Measurements from ENCODE around the gene NDUFA3. TPM values are rescaled to one million over a fixed set of nuclear protein-coding genes. Genes with fewer than 3 reads are reported as not detected.
A peak's percentile ranks its signal among the peaks of the same experiment; 100 is the strongest.

NDUFA3 gene
- total RNA-seq, 2 donors from 2014 or later, result 39.4 to 70.1 TPM

DNA sequence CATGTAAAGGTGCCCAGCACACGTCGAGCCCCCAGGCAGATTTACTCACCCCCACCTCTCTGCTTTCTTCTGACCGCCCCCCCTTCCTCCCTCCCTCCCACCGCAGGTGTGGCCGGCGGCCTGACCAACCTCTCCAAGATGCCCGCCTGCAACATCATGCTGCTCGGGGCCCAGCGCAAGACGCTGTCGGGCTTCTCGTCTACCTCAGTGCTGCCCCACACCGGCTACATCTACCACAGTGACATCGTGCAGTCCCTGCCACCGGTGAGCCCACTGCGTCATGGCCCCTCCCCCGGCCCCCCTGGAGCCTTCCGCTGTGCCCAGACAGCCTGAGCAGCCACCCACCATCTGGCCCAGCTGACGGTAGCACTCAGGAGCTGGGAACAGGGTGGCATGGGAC, 21.7 kb downstream of the NDUFA3 start:
- no peaks in the 10 kb centered on the region for H3K9me3 Mint-ChIP-seq
- no peaks in the 10 kb centered on the region for H3K27me3 Mint-ChIP-seq
- no peak overlapping the region for H3K4me3 Mint-ChIP-seq
- peaks cover 97% of the 10 kb centered on the region for H3K36me3 Mint-ChIP-seq (ENCODE audit: low read depth)
- no peak for ATAC-seq (replicated peaks)
- no peak overlapping the region for H3K27ac Mint-ChIP-seq
- H3K4me1 Mint-ChIP-seq, result no peaks in the 10 kb centered on the region

DNA sequence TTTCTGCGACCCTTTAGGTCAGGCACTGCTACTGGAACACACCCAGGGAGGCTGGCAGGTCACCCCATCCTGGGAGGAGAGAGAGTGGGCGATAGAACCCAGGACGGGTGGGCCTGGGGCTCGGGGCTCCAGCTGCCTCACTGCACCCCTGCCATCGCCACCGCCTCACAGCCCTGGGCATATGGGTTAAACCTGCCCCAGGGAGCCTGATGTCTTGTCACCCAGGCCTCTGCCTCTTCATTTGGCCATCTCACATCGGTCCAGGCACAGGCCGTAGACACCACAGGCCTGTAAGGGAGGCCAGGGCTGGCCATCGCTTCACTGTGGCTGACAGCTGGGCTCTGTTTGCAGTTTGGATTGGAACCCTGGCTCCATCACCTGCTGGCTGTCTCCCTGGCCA, 23.1 kb downstream of the NDUFA3 start:
- Mint-ChIP-seq H3K4me3 (no peak overlapping the region), H3K9me3 (no peaks in the 10 kb centered on the region), H3K36me3 (ENCODE audit: low read depth) (peaks cover 93% of the 10 kb centered on the region), H3K27ac (no peak overlapping the region), H3K4me1 (no peaks in the 10 kb centered on the region), H3K27me3 (no peaks in the 10 kb centered on the region)
- no peak for ATAC-seq (replicated peaks)

DNA sequence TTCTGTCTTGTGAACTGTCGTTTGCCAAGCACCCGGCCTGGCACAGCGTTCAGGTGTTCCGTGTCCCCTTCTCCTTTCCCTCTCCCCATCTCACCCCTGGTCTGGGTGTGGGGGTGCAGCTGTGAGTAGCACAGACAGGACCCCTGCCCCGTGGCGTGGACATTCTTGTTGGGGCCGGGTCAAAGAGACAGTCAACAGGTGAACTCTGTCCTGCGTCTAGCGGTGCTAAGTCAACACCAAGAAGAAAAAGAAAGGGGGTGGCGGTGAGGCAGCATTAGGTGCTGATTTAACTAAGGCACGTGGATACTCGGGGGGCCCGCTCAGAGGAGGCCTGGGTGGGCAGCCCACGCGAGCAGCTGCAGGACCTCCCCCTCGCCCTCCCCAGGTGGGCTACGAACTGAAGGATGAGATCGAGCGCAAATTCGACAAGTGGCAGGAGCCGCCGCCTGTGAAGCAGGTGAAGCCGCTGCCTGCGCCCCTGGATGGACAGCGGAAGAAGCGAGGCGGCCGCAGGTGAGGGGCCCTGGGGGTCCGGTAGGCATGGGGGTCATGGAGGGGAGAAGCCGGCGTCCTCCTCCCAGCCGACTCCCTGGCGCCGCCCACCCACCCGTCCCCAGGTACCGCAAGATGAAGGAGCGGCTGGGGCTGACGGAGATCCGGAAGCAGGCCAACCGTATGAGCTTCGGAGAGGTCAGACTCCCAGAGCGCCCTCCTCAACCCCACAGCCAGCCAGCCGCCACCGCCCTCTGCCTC, 25.2 kb downstream of the NDUFA3 start:
- no peak overlapping the region for H3K4me3 Mint-ChIP-seq
- no peaks in the 10 kb centered on the region for H3K27me3 Mint-ChIP-seq
- no peak for ATAC-seq (replicated peaks)
- no peak overlapping the region for H3K27ac Mint-ChIP-seq
- H3K36me3 Mint-ChIP-seq (ENCODE audit: low read depth), result peaks cover 84% of the 10 kb centered on the region
- no peaks in the 10 kb centered on the region for H3K4me1 Mint-ChIP-seq
- no peaks in the 10 kb centered on the region for H3K9me3 Mint-ChIP-seq

DNA sequence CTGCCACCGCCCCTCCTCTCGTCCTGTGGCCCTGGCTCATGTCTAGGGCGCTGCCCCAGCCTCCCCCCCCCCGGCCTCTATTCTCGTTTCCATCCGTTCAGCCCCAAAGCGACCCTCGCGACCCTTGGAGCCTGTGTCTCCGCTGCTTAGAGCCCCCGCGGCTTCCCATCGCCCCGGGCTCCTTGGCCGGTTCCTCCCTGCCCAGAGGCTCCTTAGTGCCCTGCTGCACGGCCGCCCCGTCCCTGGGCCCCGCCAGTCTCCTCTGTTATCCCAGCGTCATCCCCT, 25.7 kb downstream of the NDUFA3 start:
- no peak overlapping the region for H3K27ac Mint-ChIP-seq
- H3K4me1 Mint-ChIP-seq, result no peaks in the 10 kb centered on the region

DNA sequence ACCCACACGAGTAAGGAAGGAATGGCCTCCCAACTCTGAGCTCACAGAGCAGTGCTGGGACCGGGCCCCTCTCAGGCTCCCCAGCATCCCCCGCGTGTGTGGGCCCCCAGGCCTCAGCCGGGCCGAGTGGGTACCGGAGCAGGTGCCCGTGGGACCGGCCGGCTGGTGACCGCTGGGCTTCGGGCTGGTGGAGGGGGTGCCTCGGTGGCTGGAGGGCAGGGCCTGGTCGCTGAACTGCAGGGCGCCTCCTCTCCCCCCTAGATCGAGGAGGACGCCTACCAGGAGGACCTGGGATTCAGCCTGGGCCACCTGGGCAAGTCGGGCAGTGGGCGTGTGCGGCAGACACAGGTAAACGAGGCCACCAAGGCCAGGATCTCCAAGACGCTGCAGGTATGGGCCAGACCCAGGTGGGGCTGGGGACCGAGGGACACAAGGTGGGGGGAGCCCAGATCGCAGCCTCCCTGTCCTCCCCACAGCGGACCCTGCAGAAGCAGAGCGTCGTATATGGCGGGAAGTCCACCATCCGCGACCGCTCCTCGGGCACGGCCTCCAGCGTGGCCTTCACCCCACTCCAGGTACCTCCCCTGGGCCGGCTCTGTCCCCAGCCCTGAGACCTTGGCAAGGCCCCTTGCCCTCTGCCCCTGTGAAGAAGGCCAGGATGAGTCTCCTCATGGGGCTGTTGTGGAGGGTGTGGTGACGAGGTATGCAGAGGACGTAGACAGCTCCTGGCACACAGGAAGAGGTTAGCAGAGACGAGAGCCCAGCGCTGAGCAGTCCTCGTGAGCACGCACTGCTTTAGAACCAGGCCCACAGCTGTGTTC, 26.4 kb downstream of the NDUFA3 start:
- Mint-ChIP-seq H3K9me3 (no peaks in the 10 kb centered on the region), H3K36me3 (ENCODE audit: low read depth) (peaks cover 73% of the 10 kb centered on the region), H3K4me1 (no peaks in the 10 kb centered on the region), H3K4me3 (no peak overlapping the region), H3K27ac (no peak overlapping the region), H3K27me3 (no peaks in the 10 kb centered on the region)
- no peak for ATAC-seq (replicated peaks)

More for the DNA sequence above, 25.7 kb downstream of the NDUFA3 start:
- Mint-ChIP-seq H3K27me3 (no peaks in the 10 kb centered on the region), H3K4me3 (no peak overlapping the region), H3K9me3 (no peaks in the 10 kb centered on the region), H3K36me3 (ENCODE audit: low read depth) (peaks cover 79% of the 10 kb centered on the region)
- ATAC-seq (replicated peaks), result no peak

DNA sequence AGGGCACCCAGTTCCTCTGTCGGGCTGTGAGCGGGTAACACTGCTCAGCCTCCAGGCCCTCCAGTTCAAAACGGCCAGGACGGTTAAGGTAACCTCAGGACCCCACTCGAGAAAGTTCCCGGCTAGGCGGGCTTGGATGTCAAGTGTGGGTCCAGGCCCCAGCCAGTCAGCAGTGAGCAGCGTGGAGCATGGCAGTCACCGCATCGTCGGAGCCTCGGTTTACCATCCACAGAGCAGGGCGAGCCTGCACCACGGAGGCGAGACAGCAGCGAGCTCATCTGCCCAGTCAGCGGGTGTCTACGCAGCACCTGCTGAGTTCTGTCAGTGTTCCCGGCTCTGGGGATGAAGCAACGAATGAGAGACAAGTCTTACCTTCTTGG, 27.0 kb downstream of the NDUFA3 start:
- Mint-ChIP-seq H3K27ac (no peak overlapping the region), H3K36me3 (ENCODE audit: low read depth) (peaks cover 67% of the 10 kb centered on the region), H3K4me3 (no peak overlapping the region), H3K4me1 (no peaks in the 10 kb centered on the region), H3K9me3 (no peaks in the 10 kb centered on the region), H3K27me3 (no peaks in the 10 kb centered on the region)
- ATAC-seq (replicated peaks), result no peak

DNA sequence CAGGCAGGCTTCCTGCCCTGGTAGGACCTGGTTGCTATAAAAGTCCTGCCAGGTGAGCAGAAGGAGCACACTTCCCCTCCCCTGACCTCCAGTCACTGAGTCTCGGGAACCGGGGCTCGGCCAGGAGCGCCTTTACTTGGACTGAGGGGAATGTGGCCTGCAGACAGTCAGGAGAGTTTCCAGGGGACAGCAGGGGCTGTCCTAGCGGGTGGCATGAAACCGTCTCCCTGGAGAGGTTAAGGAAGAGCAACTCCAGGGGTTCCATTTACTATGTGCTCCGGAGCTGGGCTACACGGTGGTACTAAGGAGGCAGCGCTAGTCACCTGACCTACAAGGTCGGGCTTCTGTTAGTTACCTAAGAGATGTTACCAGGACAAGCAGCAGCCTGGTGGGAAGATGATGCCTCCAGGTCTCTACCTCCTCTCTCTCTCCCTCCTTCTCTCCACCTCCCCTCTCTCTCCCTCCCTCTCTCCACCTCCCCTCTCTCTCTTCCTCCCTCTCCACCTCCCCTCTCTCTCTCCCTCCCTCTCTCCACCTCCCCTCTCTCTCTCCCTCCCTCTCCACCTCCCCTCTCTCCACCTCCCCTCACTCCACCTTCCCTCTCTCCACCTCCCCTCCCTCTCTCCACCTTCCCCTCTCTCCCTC, 30.8 kb downstream of the NDUFA3 start:
- H3K9me3 Mint-ChIP-seq, result no peaks in the 10 kb centered on the region
- no peak overlapping the region for H3K27ac Mint-ChIP-seq

DNA sequence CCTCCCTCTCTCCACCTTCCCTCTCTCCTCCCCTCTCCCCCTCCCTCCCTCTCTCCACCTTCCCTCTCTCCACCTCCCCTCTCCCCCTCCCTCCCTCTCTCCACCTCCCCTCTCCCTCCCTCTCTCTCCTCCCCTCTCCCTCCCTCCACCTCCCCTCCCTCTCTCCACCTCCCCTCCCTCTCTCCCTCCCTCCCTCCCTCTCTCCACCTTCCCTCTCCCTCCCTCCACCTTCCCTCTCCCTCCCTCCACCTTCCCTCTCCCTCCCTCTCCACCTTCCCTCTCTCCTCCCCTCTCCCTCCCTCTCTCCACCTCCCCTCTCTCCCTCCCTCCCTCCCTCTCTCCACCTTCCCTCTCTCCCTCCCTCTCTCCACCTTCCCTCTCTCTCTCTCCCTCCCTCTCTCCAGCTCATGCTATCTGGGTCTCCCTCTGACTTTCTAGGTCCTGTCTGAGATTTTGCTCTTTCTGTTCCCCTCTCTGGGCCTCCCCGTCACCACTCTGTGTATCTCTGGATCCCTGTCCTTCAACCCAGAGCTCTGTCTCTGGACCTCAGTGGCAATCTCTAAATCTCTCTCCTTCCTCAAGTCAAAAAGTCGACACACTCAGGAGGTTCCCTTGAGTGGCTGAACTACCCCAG, 31.4 kb downstream of the NDUFA3 start:
- Mint-ChIP-seq H3K9me3 (no peaks in the 10 kb centered on the region), H3K4me3 (no peak overlapping the region), H3K27ac (no peak overlapping the region), H3K4me1 (peaks cover 7% of the 10 kb centered on the region), H3K36me3 (ENCODE audit: low read depth) (peaks cover 40% of the 10 kb centered on the region), H3K27me3 (no peaks in the 10 kb centered on the region)
- no peak for ATAC-seq (replicated peaks)

More for the DNA sequence above, 30.8 kb downstream of the NDUFA3 start:
- peaks cover 5% of the 10 kb centered on the region for H3K4me1 Mint-ChIP-seq
- no peak for ATAC-seq (replicated peaks)
- H3K36me3 Mint-ChIP-seq (ENCODE audit: low read depth), result peaks cover 40% of the 10 kb centered on the region
- H3K27me3 Mint-ChIP-seq, result no peaks in the 10 kb centered on the region
- no peak overlapping the region for H3K4me3 Mint-ChIP-seq

DNA sequence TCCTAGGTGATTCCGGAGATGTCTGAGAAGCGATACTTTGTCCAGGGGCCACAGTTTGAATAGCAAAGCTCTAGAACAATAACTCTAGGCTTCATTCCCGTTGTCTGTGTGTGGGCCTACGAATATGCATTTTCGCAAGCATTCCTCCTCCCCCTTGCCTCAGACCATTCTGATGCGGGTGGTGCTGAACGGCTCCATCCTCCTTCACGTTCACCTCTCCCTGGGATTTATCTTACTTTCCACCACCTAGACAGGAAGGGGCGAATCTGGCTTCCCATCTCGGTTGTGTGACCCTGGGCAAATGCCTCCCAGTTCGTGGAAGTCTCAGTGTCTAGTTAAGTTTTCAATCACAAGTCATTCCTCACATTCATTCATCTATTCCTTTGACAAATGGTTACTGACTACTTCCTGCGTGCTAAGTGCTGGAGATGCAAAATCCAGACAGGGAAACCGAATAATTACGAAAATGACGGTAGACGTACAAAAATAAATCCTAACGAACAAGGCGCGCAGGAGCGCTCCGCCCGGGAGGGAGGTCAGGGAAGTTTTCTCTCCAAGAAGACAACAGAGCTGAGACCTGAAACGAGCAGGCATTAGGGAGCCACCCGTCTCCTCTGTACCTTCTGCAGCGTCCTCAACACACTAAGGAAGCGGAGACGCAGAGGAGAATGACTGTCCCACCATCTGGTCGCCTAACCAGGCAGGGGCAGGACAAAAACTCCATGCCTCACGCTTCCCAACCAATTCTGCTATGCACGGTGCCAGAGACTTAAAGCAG, 33.6 kb downstream of the NDUFA3 start:
- Mint-ChIP-seq H3K4me1 (peaks cover 15% of the 10 kb centered on the region), H3K27ac (peak overlapping the region; percentile 70), H3K36me3 (ENCODE audit: low read depth) (peaks cover 38% of the 10 kb centered on the region), H3K4me3 (peak overlapping the region; percentile 87), H3K9me3 (no peaks in the 10 kb centered on the region), H3K27me3 (no peaks in the 10 kb centered on the region)
- no peak for ATAC-seq (replicated peaks)

DNA sequence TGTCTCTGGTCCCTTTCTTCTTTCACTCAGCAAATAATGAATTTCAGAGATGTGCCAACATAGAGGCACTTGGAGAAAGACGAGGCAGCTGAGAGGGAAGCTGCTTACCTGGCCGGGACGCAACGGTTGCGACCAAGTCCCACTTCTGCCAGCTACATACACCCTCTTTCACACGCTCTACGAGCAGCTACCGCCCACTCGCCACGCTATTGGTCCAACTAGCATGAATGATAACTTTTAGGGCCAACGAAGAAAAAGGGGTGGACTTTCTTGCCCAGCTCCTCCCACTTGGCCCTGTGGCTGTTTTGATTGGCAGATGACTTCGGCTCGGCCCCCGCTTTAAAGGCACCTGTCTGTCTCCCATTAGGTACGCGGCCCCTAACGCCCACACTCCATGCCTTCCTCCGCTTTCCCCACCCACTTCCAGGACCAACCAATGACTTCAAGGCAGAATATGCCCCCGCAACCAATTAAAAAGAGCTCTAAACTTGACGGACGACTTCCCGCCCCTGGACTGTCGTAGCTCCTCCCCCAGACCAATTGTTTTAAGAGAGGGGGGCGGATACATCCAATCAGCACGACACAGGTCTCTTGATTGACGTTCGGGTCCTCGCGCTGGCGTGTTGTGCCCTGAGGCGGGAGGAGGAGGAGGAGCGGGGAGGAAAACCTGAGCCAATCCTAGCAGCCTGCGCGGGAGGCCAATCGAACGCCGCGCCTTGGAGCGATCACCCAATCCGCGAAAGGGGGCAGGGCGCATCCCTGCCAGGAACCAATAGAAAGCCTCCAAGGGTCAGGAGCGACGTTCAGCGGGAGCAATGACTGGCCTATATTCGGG, 34.4 kb downstream of the NDUFA3 start:
- no peaks in the 10 kb centered on the region for H3K27me3 Mint-ChIP-seq
- peak; percentile 88 for ATAC-seq (replicated peaks)
- peak overlapping the region; percentile 70 for H3K27ac Mint-ChIP-seq
- no peaks in the 10 kb centered on the region for H3K9me3 Mint-ChIP-seq
- peaks cover 39% of the 10 kb centered on the region for H3K36me3 Mint-ChIP-seq (ENCODE audit: low read depth)
- peak overlapping the region; percentile 87 for H3K4me3 Mint-ChIP-seq
- peaks cover 20% of the 10 kb centered on the region for H3K4me1 Mint-ChIP-seq

DNA sequence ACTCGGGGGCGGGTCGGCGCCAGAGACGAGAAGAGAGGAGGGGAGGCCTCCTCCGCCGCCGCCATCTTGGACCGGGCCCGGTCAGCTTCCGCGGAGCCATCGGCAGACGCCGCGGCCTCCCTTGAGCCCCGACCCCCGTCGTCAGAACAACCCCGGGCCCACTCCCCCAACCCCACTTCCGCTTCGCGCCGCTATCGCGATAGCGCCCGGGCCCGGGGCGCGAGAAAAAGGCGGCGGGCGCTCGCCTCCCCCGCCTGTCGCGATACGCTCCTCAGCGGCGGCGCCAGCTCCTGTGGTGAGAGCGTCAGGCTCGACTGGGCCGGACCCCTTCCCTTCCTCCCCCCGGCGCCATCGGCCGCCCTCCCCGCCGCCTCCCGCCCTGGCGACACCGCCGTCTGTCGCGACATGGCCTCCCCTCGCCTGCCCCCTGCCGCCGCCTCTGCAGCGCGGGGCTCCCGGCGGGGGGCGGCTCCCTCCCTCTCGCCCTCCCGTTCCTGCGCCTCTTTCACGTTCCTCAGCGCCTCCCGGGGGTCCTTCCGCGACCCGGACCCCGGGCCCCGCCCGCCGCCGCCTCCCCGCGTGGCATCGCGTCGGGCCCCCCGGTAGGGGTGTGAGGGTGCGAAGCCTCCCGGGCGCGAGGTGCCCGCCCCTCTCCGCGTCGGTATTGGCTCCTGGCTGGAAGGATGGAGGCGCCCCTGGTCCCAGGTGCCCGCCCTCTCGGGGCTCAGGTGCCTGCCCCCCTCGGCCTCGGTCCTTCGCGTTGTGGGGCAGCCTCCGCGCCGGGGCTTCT, 35.2 kb downstream of the NDUFA3 start, which contains the start of gene CNOT3:
CNOT3 (plus strand) TSS at position 64 of the 790 bp plus-strand sequence. CDS start 5,217 bp downstream, outside the sequence.
- no peak for ATAC-seq (replicated peaks)
- Mint-ChIP-seq H3K9me3 (no peaks in the 10 kb centered on the region), H3K4me3 (peak within 1 kb of the TSS; percentile 91), H3K4me1 (peaks cover 21% of the 10 kb centered on the region), H3K36me3 (ENCODE audit: low read depth) (peaks cover 47% of the 10 kb centered on the region), H3K27ac (peak within 1 kb of the TSS; percentile 95), H3K27me3 (no peaks in the 10 kb centered on the region)

DNA sequence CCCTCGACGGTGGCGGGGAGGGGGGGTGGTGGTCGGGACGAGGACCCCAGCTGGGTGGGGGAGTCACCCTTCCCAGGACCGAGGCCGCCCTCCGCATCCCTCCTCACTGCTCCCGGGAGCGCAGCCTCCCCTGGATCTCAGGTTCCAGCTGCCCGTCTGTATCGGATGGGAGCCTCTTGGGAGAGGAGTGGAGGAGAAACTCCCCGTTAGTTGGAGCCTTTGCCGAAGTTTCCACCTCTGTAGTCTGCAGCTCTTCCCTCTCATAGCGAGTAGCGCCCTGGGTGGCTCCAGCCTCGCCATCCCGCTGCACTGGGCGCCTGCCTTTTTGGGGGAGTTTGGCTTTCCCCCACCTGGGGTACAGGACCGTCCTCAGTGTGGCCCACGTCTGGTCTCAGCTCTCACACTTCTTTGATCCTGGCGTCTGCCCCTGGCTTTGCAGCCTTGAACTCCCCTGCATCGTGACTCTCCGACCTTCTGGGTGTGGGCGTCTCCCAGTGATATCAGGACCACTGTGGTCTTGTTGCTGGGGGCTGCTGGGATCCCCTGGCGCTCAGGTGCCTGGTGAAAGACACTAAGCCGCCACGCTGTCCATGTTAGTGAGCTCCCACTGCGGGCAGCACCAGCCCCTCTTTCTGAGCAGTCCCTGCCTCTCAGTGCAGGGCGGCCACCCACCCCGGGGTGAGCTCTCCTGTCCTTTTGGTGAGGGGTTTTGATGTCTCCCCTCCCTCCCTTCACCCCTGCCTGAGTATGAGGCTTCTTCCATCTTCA, 36.0 kb downstream of the NDUFA3 start:
- ATAC-seq (replicated peaks), result no peak
- no peaks in the 10 kb centered on the region for H3K9me3 Mint-ChIP-seq
- H3K4me1 Mint-ChIP-seq, result peaks cover 21% of the 10 kb centered on the region
- H3K27ac Mint-ChIP-seq, result peak overlapping the region; percentile 95
- peaks cover 55% of the 10 kb centered on the region for H3K36me3 Mint-ChIP-seq (ENCODE audit: low read depth)
- H3K4me3 Mint-ChIP-seq, result peak overlapping the region; percentile 91
- H3K27me3 Mint-ChIP-seq, result no peaks in the 10 kb centered on the region

All from activated T-helper 17 cell treated with anti-CD3 and anti-CD28 coated beads, Interleukin-2, amount 50 U/mL, for 72 hours (primary cell).